ENCODE results near the gene VLDLR. TPM values are rescaled to one million over a fixed set of nuclear protein-coding genes. Genes with fewer than 3 reads are reported as not detected.

VLDLR gene
- total RNA-seq, 1 donor from 2014 or later: 28.8 TPM

GRCh38 chr9:2601785-2602378 is 19.7 kb upstream of the VLDLR start:
- Mint-ChIP-seq H3K4me1 (ENCODE audit: low read depth, unreplicated experiment) (peaks cover 2% of the 10 kb centered on the region), H3K27ac (ENCODE audit: unreplicated experiment) (no peak overlapping the region), H3K36me3 (ENCODE audit: unreplicated experiment) (no peaks in the 10 kb centered on the region), H3K9me3 (ENCODE audit: unreplicated experiment) (no peaks in the 10 kb centered on the region), H3K27me3 (ENCODE audit: unreplicated experiment) (peaks cover 1% of the 10 kb centered on the region), H3K4me3 (ENCODE audit: unreplicated experiment) (no peak overlapping the region)
- no peak for TF ChIP-seq CTCF (IDR thresholded peaks at IDR 0.05; ENCODE audit: partially characterized antibody, unreplicated experiment)
- no peak for DNase-seq

GRCh38 chr9:2602704-2603116 is 18.9 kb upstream of the VLDLR start:
- no peak overlapping the region for H3K27ac Mint-ChIP-seq (ENCODE audit: unreplicated experiment)
- peaks cover 2% of the 10 kb centered on the region for H3K4me1 Mint-ChIP-seq (ENCODE audit: low read depth, unreplicated experiment)

GRCh38 chr9:2603621-2604020 is 18.0 kb upstream of the VLDLR start:
- H3K36me3 Mint-ChIP-seq (ENCODE audit: unreplicated experiment): no peaks in the 10 kb centered on the region
- no peak for DNase-seq
- peaks cover 2% of the 10 kb centered on the region for H3K4me1 Mint-ChIP-seq (ENCODE audit: low read depth, unreplicated experiment)
- TF ChIP-seq CTCF (IDR thresholded peaks at IDR 0.05; ENCODE audit: partially characterized antibody, unreplicated experiment): no peak
- no peaks in the 10 kb centered on the region for H3K9me3 Mint-ChIP-seq (ENCODE audit: unreplicated experiment)
- no peak overlapping the region for H3K4me3 Mint-ChIP-seq (ENCODE audit: unreplicated experiment)
- H3K27me3 Mint-ChIP-seq (ENCODE audit: unreplicated experiment): peaks cover 1% of the 10 kb centered on the region
- H3K27ac Mint-ChIP-seq (ENCODE audit: unreplicated experiment): no peak overlapping the region

More at GRCh38 chr9:2602704-2603116, 18.9 kb upstream of the VLDLR start:
- Mint-ChIP-seq H3K27me3 (ENCODE audit: unreplicated experiment) (peaks cover 1% of the 10 kb centered on the region), H3K4me3 (ENCODE audit: unreplicated experiment) (no peak overlapping the region), H3K9me3 (ENCODE audit: unreplicated experiment) (no peaks in the 10 kb centered on the region), H3K36me3 (ENCODE audit: unreplicated experiment) (no peaks in the 10 kb centered on the region)
- no peak for DNase-seq
- TF ChIP-seq CTCF (IDR thresholded peaks at IDR 0.05; ENCODE audit: partially characterized antibody, unreplicated experiment): no peak

DNA sequence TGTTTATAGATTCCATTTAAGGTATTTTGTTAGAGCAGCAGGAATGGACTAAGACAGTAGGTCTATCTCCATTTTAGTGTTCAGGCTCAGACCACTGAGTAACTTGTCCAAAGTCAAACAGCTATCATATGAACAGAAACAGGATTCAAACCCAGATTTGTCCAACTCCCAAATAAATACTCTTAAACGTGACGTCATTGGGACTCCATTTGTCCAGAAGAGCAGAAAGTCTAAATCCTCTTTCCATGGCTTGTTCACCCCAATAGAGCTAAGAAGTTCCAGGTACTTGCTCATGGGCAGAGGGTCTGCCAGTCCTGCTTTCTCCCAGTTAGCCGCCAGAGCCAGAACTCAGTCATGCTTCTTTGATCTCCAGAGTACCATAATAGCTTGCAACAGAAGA is 16.3 kb upstream of the VLDLR start:
- no peak for DNase-seq
- Mint-ChIP-seq H3K27me3 (ENCODE audit: unreplicated experiment) (no peaks in the 10 kb centered on the region), H3K4me1 (ENCODE audit: low read depth, unreplicated experiment) (peaks cover 2% of the 10 kb centered on the region), H3K36me3 (ENCODE audit: unreplicated experiment) (no peaks in the 10 kb centered on the region), H3K9me3 (ENCODE audit: unreplicated experiment) (no peaks in the 10 kb centered on the region), H3K27ac (ENCODE audit: unreplicated experiment) (no peak overlapping the region), H3K4me3 (ENCODE audit: unreplicated experiment) (no peak overlapping the region)
- TF ChIP-seq CTCF (IDR thresholded peaks at IDR 0.05; ENCODE audit: partially characterized antibody, unreplicated experiment): no peak

- DNase-seq: no peak
- Mint-ChIP-seq H3K4me1 (ENCODE audit: low read depth, unreplicated experiment) (no peaks in the 10 kb centered on the region), H3K4me3 (ENCODE audit: unreplicated experiment) (no peak overlapping the region), H3K27me3 (ENCODE audit: unreplicated experiment) (no peaks in the 10 kb centered on the region), H3K36me3 (ENCODE audit: unreplicated experiment) (no peaks in the 10 kb centered on the region), H3K9me3 (ENCODE audit: unreplicated experiment) (no peaks in the 10 kb centered on the region), H3K27ac (ENCODE audit: unreplicated experiment) (no peak overlapping the region)
- no peak for TF ChIP-seq CTCF (IDR thresholded peaks at IDR 0.05; ENCODE audit: partially characterized antibody, unreplicated experiment)
Observed at GRCh38 chr9:2608276-2608675, 13.3 kb upstream of the VLDLR start.
